HepG2 (cell line): Measurements from ENCODE around the gene EZH1. TPM values are rescaled to one million over a fixed set of nuclear protein-coding genes. Genes with fewer than 3 reads are reported as not detected.

Source experiments
- ATM ChIP-seq: fragments of 450-650 bp; IDR thresholded peaks from 2 replicates; pipeline ENCODE4 v1.7.1; 2017; ENCODE audit warnings: mild to moderate bottlenecking, borderline replicate concordance
- BRCA1 ChIP-seq: sonication (generic); formaldehyde crosslinking; IDR thresholded peaks from 2 replicates; pipeline ENCODE4 v1.4.0; 2020; ENCODE audit warnings: missing genetic modification reagents
- BRF2 ChIP-seq: sonication (generic); formaldehyde crosslinking; IDR thresholded peaks from 2 replicates; pipeline ENCODE4 v1.8.1; 2022; ENCODE audit warnings: mild to moderate bottlenecking, missing genetic modification reagents
- FOXK1 ChIP-seq: sonication (generic); formaldehyde crosslinking; IDR thresholded peaks from 2 replicates; pipeline ENCODE4 v1.4.0; 2020; ENCODE audit warnings: low read depth, missing genetic modification reagents, borderline replicate concordance
- GLI4 ChIP-seq: sonication (generic); formaldehyde crosslinking; IDR thresholded peaks from 2 replicates; pipeline ENCODE4 v1.5.1; 2020; ENCODE audit warnings: missing genetic modification reagents, mild to moderate bottlenecking, moderate library complexity, borderline replicate concordance
- IRF2 ChIP-seq: IDR thresholded peaks from 2 replicates; pipeline ENCODE4 v1.6.1; 2018; ENCODE audit warnings: missing genetic modification reagents, missing compliant biosample characterization
- JUND ChIP-seq: sonication (generic); formaldehyde crosslinking; IDR thresholded peaks from 2 replicates; pipeline ENCODE4 v1.8.0; 2022; ENCODE audit warnings: mild to moderate bottlenecking, missing genetic modification reagents
- KLF12 ChIP-seq: sonication (generic); formaldehyde crosslinking; IDR thresholded peaks from 2 replicates; pipeline ENCODE4 v1.4.0; 2020; ENCODE audit warnings: missing genetic modification reagents, borderline replicate concordance
- MAZ ChIP-seq, 2 experiments: sonication (generic) in 1 of 2; formaldehyde crosslinking in 1 of 2; IDR thresholded peaks; 2 replicates each; pipeline versions ENCODE4 v1.5.0 to v1.6.1; 2012 to 2020; ENCODE audit warnings: low read depth in 2 of 2, mild to moderate bottlenecking in 2 of 2, borderline replicate concordance in 1 of 2, improper control_type of control experiment in 1 of 2, low read length in 1 of 2, missing genetic modification reagents in 1 of 2, moderate library complexity in 1 of 2
- MED13 ChIP-seq: sonication (generic); formaldehyde crosslinking; IDR thresholded peaks from 2 replicates; pipeline ENCODE4 v1.5.0; 2020; ENCODE audit warnings: missing genetic modification reagents
- MTF1 ChIP-seq: sonication (generic); formaldehyde crosslinking; IDR thresholded peaks from 2 replicates; pipeline ENCODE4 v1.5.0; 2020; ENCODE audit warnings: missing genetic modification reagents
- MXI1 ChIP-seq: IDR thresholded peaks from 3 replicates; pipeline ENCODE4 v1.6.1; 2012; ENCODE audit warnings: low read depth, low read length, inconsistent platforms, borderline replicate concordance
- POLR2AphosphoS2 ChIP-seq: IDR thresholded peaks from 2 replicates; pipeline ENCODE4 v1.6.1; 2011; ENCODE audit warnings: low read depth, low read length, improper control_type of control experiment
- RBFOX2 ChIP-seq: fragments of 200-400 bp; formaldehyde crosslinking; IDR thresholded peaks from 2 replicates; pipeline ENCODE4 v1.6.1; 2017; ENCODE audit warnings: low read depth, mild to moderate bottlenecking, low read length
- RFXANK ChIP-seq: IDR thresholded peaks from 2 replicates; pipeline ENCODE4 v1.6.1; 2016
- SAFB2 ChIP-seq: sonication (generic); formaldehyde crosslinking; IDR thresholded peaks from 2 replicates; pipeline ENCODE4 v1.5.1; 2020; ENCODE audit warnings: missing genetic modification reagents, low read depth, mild to moderate bottlenecking, borderline replicate concordance
- SETDB1 ChIP-seq: sonication (generic); formaldehyde crosslinking; IDR thresholded peaks from 2 replicates; pipeline ENCODE4 v1.5.1; 2020; ENCODE audit warnings: missing genetic modification reagents, mild to moderate bottlenecking, borderline replicate concordance
- SMAD1 ChIP-seq: sonication (generic); formaldehyde crosslinking; IDR thresholded peaks from 2 replicates; pipeline ENCODE4 v1.4.0; 2020; ENCODE audit warnings: missing genetic modification reagents, low read depth, mild to moderate bottlenecking, borderline replicate concordance
- SMAD9 ChIP-seq: sonication (generic); formaldehyde crosslinking; IDR thresholded peaks from 2 replicates; pipeline ENCODE4 v1.5.1; 2020; ENCODE audit warnings: mild to moderate bottlenecking, missing genetic modification reagents
- SP140L ChIP-seq: sonication (generic); formaldehyde crosslinking; IDR thresholded peaks from 2 replicates; pipeline ENCODE4 v1.4.0; 2020; ENCODE audit warnings: missing genetic modification reagents, borderline replicate concordance
- TAF1 ChIP-seq: sonication (generic); formaldehyde crosslinking; IDR thresholded peaks from 2 replicates; pipeline ENCODE4 v1.4.0; 2020; ENCODE audit warnings: missing genetic modification reagents
- TCF7 ChIP-seq: sonication (generic); IDR thresholded peaks from 2 replicates; pipeline ENCODE4 v1.6.1; 2016; ENCODE audit warnings: antibody characterized with exemption, low read depth
- TFAP4 ChIP-seq: sonication (generic); IDR thresholded peaks from 2 replicates; pipeline ENCODE4 v1.6.1; 2016; ENCODE audit warnings: low read depth, borderline replicate concordance
- TFDP2 ChIP-seq: sonication (generic); formaldehyde crosslinking; IDR thresholded peaks from 2 replicates; pipeline ENCODE4 v1.4.0; 2020; ENCODE audit warnings: missing genetic modification reagents
- ZNF264 ChIP-seq: sonication (generic); formaldehyde crosslinking; IDR thresholded peaks from 2 replicates; pipeline ENCODE4 v1.4.0; 2020; ENCODE audit warnings: missing genetic modification reagents
- ZNF33A ChIP-seq: sonication (generic); formaldehyde crosslinking; IDR thresholded peaks from 2 replicates; pipeline ENCODE4 v1.5.1; 2020; ENCODE audit warnings: missing genetic modification reagents, mild to moderate bottlenecking, moderate library complexity, borderline replicate concordance
- ZNF569 ChIP-seq: sonication (generic); formaldehyde crosslinking; IDR thresholded peaks from 2 replicates; pipeline ENCODE4 v1.5.0; 2020; ENCODE audit warnings: mild to moderate bottlenecking, missing genetic modification reagents, moderate library complexity, borderline replicate concordance
- ZNF740 ChIP-seq: sonication (generic); formaldehyde crosslinking; IDR thresholded peaks from 2 replicates; pipeline ENCODE4 v1.4.0; 2020; ENCODE audit warnings: missing genetic modification reagents
- ZNF781 ChIP-seq: sonication (generic); formaldehyde crosslinking; IDR thresholded peaks from 2 replicates; pipeline ENCODE4 v1.5.1; 2020; ENCODE audit warnings: borderline replicate concordance, mild to moderate bottlenecking, missing genetic modification reagents; ENCODE audit errors: not compliant biosample characterization
- polyA plus RNA-seq, 8 experiments: library from polyadenylated mRNA; depleted of rRNA in 3 of 8; stranded (reverse) in 7 of 8; unstranded in 1 of 8; fragments of >200 nt; fragmentation: Illumina TruSeq in 4 of 8; extraction: Trizol in 4 of 8; gene quantifications; 2 replicates each; pipeline versions ENCODE4 v1.2.1 to v1.2.3, GENCODE V29; 2011 to 2016; ENCODE audit warnings: low read depth in 4 of 8, missing spikeins in 1 of 8, mixed read lengths in 1 of 8; ENCODE audit not compliant: insufficient read depth in 1 of 8
- total RNA-seq, 5 experiments: library from RNA; depleted of rRNA; stranded (reverse); fragments of >200 nt; fragmentation: Illumina TruSeq; extraction: Trizol; gene quantifications; 2 replicates each; pipeline ENCODE4 v1.2.3, GENCODE V29; 2016; ENCODE audit warnings: low read depth in 1 of 5

Gene EZH1
- total and polyA plus RNA-seq, 2 of the 13 experiments (the other 11 are each of a cell fraction or from before 2014, with no cell fraction given): 11.6 to 24.0 TPM

- TF ChIP-seq SAFB2 (CRISPR knock-in tag) (peak; percentile 49; the same call in 1 of the 2 replicates), SMAD1 (no peak), TAF1 (CRISPR knock-in tag) (no peak), ZNF569 (CRISPR knock-in tag) (peak; percentile 16; the same call in 1 of the 2 replicates), TCF7 (no peak), GLI4 (peak; percentile 54; the same call in 1 of the 2 replicates), ZNF33A (CRISPR knock-in tag) (no peak), BRCA1 (CRISPR knock-in tag) (0 out of 2 replicates have a peak, but pooled peaks have one; percentile 53), FOXK1 (no peak), ZNF264 (no peak), ZNF740 (CRISPR knock-in tag) (no peak), IRF2 (CRISPR knock-in tag) (no peak), JUND (CRISPR knock-in tag) (no peak), MAZ (IDR thresholded peaks at IDR 0.05; ENCODE audit: borderline replicate concordance, low read depth, low read length) (no peak), MAZ (CRISPR knock-in tag; IDR thresholded peaks at IDR 0.05; ENCODE audit: low read depth) (peak; percentile 45), KLF12 (CRISPR knock-in tag) (no peak), BRF2 (CRISPR knock-in tag) (0 out of 2 replicates have a peak, but pooled peaks have one; percentile 37), RBFOX2 (peak; percentile 61; the same call in 1 of the 2 replicates), ZNF781 (CRISPR knock-in tag) (no peak), RFXANK (no peak), SP140L (no peak), MXI1 (peak; percentile 23; the same call in 1 of the 3 replicates), ATM (no peak), MED13 (0 out of 2 replicates have a peak, but pooled peaks have one; percentile 27), TFAP4 (peak; percentile 9; the same call in 1 of the 2 replicates), POLR2AphosphoS2 (no peak), MTF1 (CRISPR knock-in tag) (no peak), SMAD9 (CRISPR knock-in tag) (no peak), TFDP2 (CRISPR knock-in tag) (peak; percentile 11; the same call in 1 of the 2 replicates), SETDB1 (0 out of 2 replicates have a peak, but pooled peaks have one; percentile 69)
These were observed 68.8 kb downstream of the EZH1 start (continued) for GRCh38 chr17:42675965-42676423.
